Measurements from ENCODE around the gene SH3BP2.

- TF ChIP-seq EZH2phosphoT487 (IDR thresholded peaks at IDR 0.05; ENCODE audit: borderline replicate concordance) = no peak
- TF ChIP-seq, protein P1, sequence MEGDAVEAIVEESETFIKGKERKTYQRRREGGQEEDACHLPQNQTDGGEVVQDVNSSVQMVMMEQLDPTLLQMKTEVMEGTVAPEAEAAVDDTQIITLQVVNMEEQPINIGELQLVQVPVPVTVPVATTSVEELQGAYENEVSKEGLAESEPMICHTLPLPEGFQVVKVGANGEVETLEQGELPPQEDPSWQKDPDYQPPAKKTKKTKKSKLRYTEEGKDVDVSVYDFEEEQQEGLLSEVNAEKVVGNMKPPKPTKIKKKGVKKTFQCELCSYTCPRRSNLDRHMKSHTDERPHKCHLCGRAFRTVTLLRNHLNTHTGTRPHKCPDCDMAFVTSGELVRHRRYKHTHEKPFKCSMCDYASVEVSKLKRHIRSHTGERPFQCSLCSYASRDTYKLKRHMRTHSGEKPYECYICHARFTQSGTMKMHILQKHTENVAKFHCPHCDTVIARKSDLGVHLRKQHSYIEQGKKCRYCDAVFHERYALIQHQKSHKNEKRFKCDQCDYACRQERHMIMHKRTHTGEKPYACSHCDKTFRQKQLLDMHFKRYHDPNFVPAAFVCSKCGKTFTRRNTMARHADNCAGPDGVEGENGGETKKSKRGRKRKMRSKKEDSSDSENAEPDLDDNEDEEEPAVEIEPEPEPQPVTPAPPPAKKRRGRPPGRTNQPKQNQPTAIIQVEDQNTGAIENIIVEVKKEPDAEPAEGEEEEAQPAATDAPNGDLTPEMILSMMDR (conservative IDR thresholded peaks at IDR 0.05; ENCODE audit: low read length) = no peak
Measured at GRCh38 chr4:2886161-2886560, 93.3 kb downstream of the SH3BP2 start.
